HepG2 (cell line): Measurements from ENCODE around the gene PPP1R9B. TPM values are rescaled to one million over a fixed set of nuclear protein-coding genes. Genes with fewer than 3 reads are reported as not detected.

Source experiments
- ATAC-seq: fragments of 200-7000 bp; cut with Tn5 transposase; 3 replicates; pipeline ENCODE4 v1.9.1; 2020; ENCODE audit warnings: mild to moderate bottlenecking, moderate library complexity
- BruUV-seq: library from RNA; stranded (reverse); fragments of 400-500 nt; replicated peaks from 2 replicates; lab custom pipeline; 2021; lab: Mats Ljungman, UMichigan
- CTCF ChIA-PET: fragments of 300-600 bp; formaldehyde crosslinking; extraction: SDS; loops from one replicate; lab custom pipeline; 2021; ENCODE audit warnings: low total read pairs, inconsistent platforms, low intra/inter-chr PET ratio; lab: Yijun Ruan, JAX
- POLR2A ChIA-PET: fragments of 350-600 bp; sonication (Branson Sonifier 250); formaldehyde crosslinking; loops from one replicate; lab custom pipeline; 2020; ENCODE audit warnings: antibody characterized with exemption, inconsistent platforms; lab: Yijun Ruan, JAX
- DNase-seq: peaks from one replicate; pipeline ENCODE4 v3.0.0-alpha.2; 2015; ENCODE audit warnings: low spot score
- FAIRE-seq: peaks from 3 replicates; lab custom pipeline; 2011; peaks lifted over from hg19 to GRCh38; lab: Jason Lieb, UNC
- H2AFZ ChIP-seq: one replicate; pipeline ENCODE4 v1.6.1; 2011; ENCODE audit warnings: low read length, inconsistent platforms
- H3K27ac ChIP-seq: fragments of 300-600 bp; 3 replicates; pipeline ENCODE4 v1.8.0; 2011; ENCODE audit warnings: mixed run types, mild to moderate bottlenecking, mixed read lengths, low read length, inconsistent platforms; ENCODE audit not compliant: insufficient read depth; ENCODE audit errors: extremely low read length
- H3K27me3 ChIP-seq, 2 experiments: fragments of 200-600 bp in 1 of 2; 2 replicates in 1 of 2; 3 replicates in 1 of 2; pipeline versions ENCODE4 v1.6.0 to v1.8.0; 2011; ENCODE audit warnings: low read length in 2 of 2, mild to moderate bottlenecking in 2 of 2, moderate library complexity in 2 of 2, inconsistent platforms in 1 of 2; ENCODE audit not compliant: insufficient read depth in 2 of 2, control insufficient read depth in 1 of 2
- H3K36me3 ChIP-seq, 2 experiments: fragments of 200-600 bp in 1 of 2; replicated peaks in 1 of 2; 2 replicates in 1 of 2; 3 replicates in 1 of 2; pipeline versions ENCODE4 v1.5.1 to v1.8.0; 2011; ENCODE audit warnings: low read length in 2 of 2, inconsistent platforms in 1 of 2; ENCODE audit not compliant: insufficient read depth in 2 of 2, control insufficient read depth in 1 of 2
- H3K4me1 ChIP-seq: 2 replicates; pipeline ENCODE4 v1.5.1; 2012; ENCODE audit warnings: low read length, inconsistent platforms; ENCODE audit not compliant: insufficient read depth
- H3K4me2 ChIP-seq: 2 replicates; pipeline ENCODE4 v1.6.0; 2011; ENCODE audit warnings: low read depth, low read length, inconsistent platforms
- H3K4me3 ChIP-seq, 3 experiments: fragments of 200-600 bp in 1 of 3; sonication (generic), shearing (Covaris generic) in 1 of 3; replicated peaks in 1 of 3; 2 replicates each; pipeline ENCODE4 v1.5.1; 2011 to 2016; ENCODE audit warnings: low read length in 3 of 3, inconsistent platforms in 2 of 3, low read depth in 2 of 3, mild to moderate bottlenecking in 2 of 3, control low read depth in 1 of 3, mixed read lengths in 1 of 3; ENCODE audit not compliant: insufficient read depth in 1 of 3
- H3K79me2 ChIP-seq: one replicate; pipeline ENCODE4 v1.6.1; 2011; ENCODE audit warnings: low read length, inconsistent platforms; ENCODE audit not compliant: insufficient read depth
- H3K9ac ChIP-seq: 2 replicates; pipeline ENCODE4 v1.6.0; 2011; ENCODE audit warnings: mild to moderate bottlenecking, low read depth, low read length, inconsistent platforms; ENCODE audit not compliant: insufficient read depth
- H3K9me3 ChIP-seq: 2 replicates; pipeline ENCODE4 v1.5.1; 2012; ENCODE audit warnings: mild to moderate bottlenecking, low read length
- H4K20me1 ChIP-seq: 2 replicates; pipeline ENCODE4 v1.6.0; 2011; ENCODE audit warnings: inconsistent platforms, mild to moderate bottlenecking, low read length, moderate library complexity; ENCODE audit not compliant: insufficient read depth
- GABPA ChIP-seq, 2 experiments: IDR thresholded peaks; 2 replicates each; pipeline ENCODE4 v1.6.1; 2011 to 2016; ENCODE audit warnings: low read depth in 2 of 2, low read length in 1 of 2, missing biosample characterization in 1 of 2, missing genetic modification characterization in 1 of 2
- HOXA3 ChIP-seq: sonication (generic); formaldehyde crosslinking; IDR thresholded peaks from 2 replicates; pipeline ENCODE4 v1.5.0; 2020; ENCODE audit warnings: missing genetic modification reagents
- PTBP1 ChIP-seq: fragments of 200-400 bp; formaldehyde crosslinking; IDR thresholded peaks from 2 replicates; pipeline ENCODE4 v1.6.1; 2018; ENCODE audit warnings: low read length, low read depth; ENCODE audit not compliant: poor library complexity, severe bottlenecking
- SP4 ChIP-seq: sonication (generic); formaldehyde crosslinking; IDR thresholded peaks from 2 replicates; pipeline ENCODE4 v1.8.1; 2023; ENCODE audit warnings: mild to moderate bottlenecking, missing genetic modification reagents
- ZBTB7A ChIP-seq: sonication (generic); formaldehyde crosslinking; IDR thresholded peaks from 2 replicates; pipeline ENCODE4 v1.8.0; 2022; ENCODE audit warnings: mild to moderate bottlenecking, missing genetic modification reagents
- ZNF24 ChIP-seq: fragments of 450-650 bp; IDR thresholded peaks from 2 replicates; pipeline ENCODE4 v1.6.1; 2017; ENCODE audit warnings: antibody characterized with exemption, mild to moderate bottlenecking
- WGBS: methylation state at CpG from one replicate; pipeline ENCODE4 v1.1.6; 2017; ENCODE audit warnings: low lambda C conversion rate; 5-methylcytosine and 5-hydroxymethylcytosine counted together
- in situ Hi-C: cut with HindIII; loops from 2 replicates; pipeline ENCODE4 v1.10.0; 2017; ENCODE audit warnings: low pct_unique_long_range_greater_than_20kb; ENCODE audit not compliant: extremely low pct_ligation_motif_present
- intact Hi-C: fragments of 100-400 bp; cut with micrococcal nuclease; formaldehyde crosslinking; loops from one replicate; pipeline ENCODE4 v1.10.0; 2022; ENCODE audit not compliant: unreplicated experiment
- polyA plus RNA-seq, 8 experiments: library from polyadenylated mRNA; depleted of rRNA in 3 of 8; stranded (reverse) in 7 of 8; unstranded in 1 of 8; fragments of >200 nt; fragmentation: Illumina TruSeq in 4 of 8; extraction: Trizol in 4 of 8; gene quantifications; 2 replicates each; pipeline versions ENCODE4 v1.2.1 to v1.2.3, GENCODE V29; 2011 to 2016; ENCODE audit warnings: low read depth in 4 of 8, missing spikeins in 1 of 8, mixed read lengths in 1 of 8; ENCODE audit not compliant: insufficient read depth in 1 of 8
- total RNA-seq, 5 experiments: library from RNA; depleted of rRNA; stranded (reverse); fragments of >200 nt; fragmentation: Illumina TruSeq; extraction: Trizol; gene quantifications; 2 replicates each; pipeline ENCODE4 v1.2.3, GENCODE V29; 2016; ENCODE audit warnings: low read depth in 1 of 5
- TF ChIP-seq, protein P1 (sequence below): sonication (generic); formaldehyde crosslinking; IDR thresholded peaks from 2 replicates; pipeline ENCODE4 v1.4.0; 2020; ENCODE audit warnings: missing genetic modification reagents
- TF ChIP-seq, protein P2 (sequence below): sonication (generic); formaldehyde crosslinking; IDR thresholded peaks from 2 replicates; pipeline ENCODE4 v1.5.0; 2020; ENCODE audit warnings: mild to moderate bottlenecking, low read depth, missing genetic modification reagents, borderline replicate concordance
- TF ChIP-seq, protein P3 (sequence below): sonication (generic); formaldehyde crosslinking; IDR thresholded peaks from 2 replicates; pipeline ENCODE4 v1.4.0; 2020; ENCODE audit warnings: missing genetic modification reagents
- TF ChIP-seq, protein P4 (sequence below): sonication (generic); formaldehyde crosslinking; IDR thresholded peaks from 2 replicates; pipeline ENCODE4 v1.4.0; 2020; ENCODE audit warnings: mild to moderate bottlenecking, missing genetic modification reagents
- TF ChIP-seq, protein P5 (sequence below): sonication (generic); formaldehyde crosslinking; conservative IDR thresholded peaks from 2 replicates; pipeline ENCODE4 v1.5.0; 2020; ENCODE audit warnings: missing genetic modification reagents
- TF ChIP-seq, protein P6 (sequence below): sonication (generic); formaldehyde crosslinking; IDR thresholded peaks from 2 replicates; pipeline ENCODE4 v1.8.0; 2022; ENCODE audit warnings: mild to moderate bottlenecking, missing genetic modification reagents

The PPP1R9B gene
- total and polyA plus RNA-seq, 2 of the 13 experiments (the other 11 are each of a cell fraction or from before 2014, with no cell fraction given): 9.4 to 15.8 TPM

DNA sequence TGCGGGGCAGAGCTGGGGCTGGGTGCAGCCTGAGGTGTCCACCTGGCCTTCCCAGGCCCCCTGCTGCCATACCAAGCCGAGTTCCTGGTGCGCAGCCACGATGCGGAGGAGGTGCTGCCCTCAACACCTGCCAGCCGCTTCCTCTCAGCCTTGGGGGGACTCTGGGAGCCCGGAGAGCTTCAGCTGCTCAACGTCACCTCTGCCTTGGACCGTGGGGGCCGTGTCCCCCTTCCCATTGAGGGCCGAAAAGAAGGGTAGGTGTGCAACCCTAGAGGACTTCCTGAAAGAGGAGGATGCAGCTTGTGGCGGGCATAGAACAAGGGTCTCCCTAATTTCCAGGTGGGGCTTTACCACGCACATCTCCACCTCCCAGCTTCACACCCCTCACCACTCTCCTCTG lies 17.8 kb upstream of the PPP1R9B start (continued):
- TF ChIP-seq, protein P1, sequence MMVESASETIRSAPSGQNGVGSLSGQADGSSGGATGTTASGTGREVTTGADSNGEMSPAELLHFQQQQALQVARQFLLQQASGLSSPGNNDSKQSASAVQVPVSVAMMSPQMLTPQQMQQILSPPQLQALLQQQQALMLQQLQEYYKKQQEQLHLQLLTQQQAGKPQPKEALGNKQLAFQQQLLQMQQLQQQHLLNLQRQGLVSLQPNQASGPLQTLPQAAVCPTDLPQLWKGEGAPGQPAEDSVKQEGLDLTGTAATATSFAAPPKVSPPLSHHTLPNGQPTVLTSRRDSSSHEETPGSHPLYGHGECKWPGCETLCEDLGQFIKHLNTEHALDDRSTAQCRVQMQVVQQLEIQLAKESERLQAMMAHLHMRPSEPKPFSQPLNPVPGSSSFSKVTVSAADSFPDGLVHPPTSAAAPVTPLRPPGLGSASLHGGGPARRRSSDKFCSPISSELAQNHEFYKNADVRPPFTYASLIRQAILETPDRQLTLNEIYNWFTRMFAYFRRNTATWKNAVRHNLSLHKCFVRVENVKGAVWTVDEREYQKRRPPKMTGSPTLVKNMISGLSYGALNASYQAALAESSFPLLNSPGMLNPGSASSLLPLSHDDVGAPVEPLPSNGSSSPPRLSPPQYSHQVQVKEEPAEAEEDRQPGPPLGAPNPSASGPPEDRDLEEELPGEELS (CRISPR knock-in tag): no peak
- TF ChIP-seq ZBTB7A (CRISPR knock-in tag) (no peak), SP4 (CRISPR knock-in tag) (no peak), HOXA3 (no peak), PTBP1 (no peak)
- TF ChIP-seq, protein P2, sequence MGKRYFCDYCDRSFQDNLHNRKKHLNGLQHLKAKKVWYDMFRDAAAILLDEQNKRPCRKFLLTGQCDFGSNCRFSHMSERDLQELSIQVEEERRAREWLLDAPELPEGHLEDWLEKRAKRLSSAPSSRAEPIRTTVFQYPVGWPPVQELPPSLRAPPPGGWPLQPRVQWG (CRISPR knock-in tag): no peak
- TF ChIP-seq, protein P3, sequence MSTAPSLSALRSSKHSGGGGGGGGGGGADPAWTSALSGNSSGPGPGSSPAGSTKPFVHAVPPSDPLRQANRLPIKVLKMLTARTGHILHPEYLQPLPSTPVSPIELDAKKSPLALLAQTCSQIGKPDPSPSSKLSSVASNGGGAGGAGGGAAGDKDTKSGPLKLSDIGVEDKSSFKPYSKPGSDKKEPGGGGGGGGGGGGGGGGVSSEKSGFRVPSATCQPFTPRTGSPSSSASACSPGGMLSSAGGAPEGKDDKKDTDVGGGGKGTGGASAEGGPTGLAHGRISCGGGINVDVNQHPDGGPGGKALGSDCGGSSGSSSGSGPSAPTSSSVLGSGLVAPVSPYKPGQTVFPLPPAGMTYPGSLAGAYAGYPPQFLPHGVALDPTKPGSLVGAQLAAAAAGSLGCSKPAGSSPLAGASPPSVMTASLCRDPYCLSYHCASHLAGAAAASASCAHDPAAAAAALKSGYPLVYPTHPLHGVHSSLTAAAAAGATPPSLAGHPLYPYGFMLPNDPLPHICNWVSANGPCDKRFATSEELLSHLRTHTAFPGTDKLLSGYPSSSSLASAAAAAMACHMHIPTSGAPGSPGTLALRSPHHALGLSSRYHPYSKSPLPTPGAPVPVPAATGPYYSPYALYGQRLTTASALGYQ (CRISPR knock-in tag): no peak

DNA sequence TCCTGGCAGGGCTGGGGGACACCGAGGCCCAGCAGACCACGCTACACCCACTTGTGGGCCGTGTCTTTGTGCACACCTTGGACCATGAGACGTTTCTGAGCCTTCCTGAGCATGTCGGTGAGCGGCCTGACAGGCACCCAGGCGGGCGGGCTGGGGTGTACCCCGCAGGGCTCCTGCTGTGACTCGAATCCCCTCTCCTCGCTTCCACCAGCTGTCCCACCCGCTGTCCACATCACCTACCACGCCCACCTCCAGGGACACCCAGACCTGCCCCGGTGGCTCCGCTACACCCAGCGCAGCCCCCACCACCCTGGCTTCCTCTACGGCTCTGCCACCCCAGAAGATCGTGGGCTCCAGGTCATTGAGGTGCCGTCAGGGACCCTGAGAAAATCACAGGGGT lies 16.9 kb upstream of the PPP1R9B start:
- 46% methylated on average over 10 of the region's 19 CpGs for WGBS
- no peaks in the 10 kb centered on the region for H3K36me3 ChIP-seq
- peaks cover 15% of the 10 kb centered on the region for H3K4me1 ChIP-seq
- H3K9me3 ChIP-seq: no peaks in the 10 kb centered on the region
- no peak overlapping the region for H3K9ac ChIP-seq
- no peak overlapping the region for H3K4me2 ChIP-seq
- DNase-seq: no peak
- no peak for FAIRE-seq
- intact Hi-C loops: no loop called here
- H4K20me1 ChIP-seq: no peaks in the 10 kb centered on the region
- no peaks in the 10 kb centered on the region for H3K79me2 ChIP-seq
- no TSS peak for BruUV-seq
- no peak for ATAC-seq
- H3K27me3 ChIP-seq: peaks cover 11 to 50% of the 10 kb centered on the region in 2 experiments; a peak in 3 of 5 replicates
- POLR2A ChIA-PET: no interaction called here
- no peak overlapping the region for H3K27ac ChIP-seq
- in situ Hi-C loops: no loop called here
- no peak overlapping the region for H3K4me3 ChIP-seq
- CTCF ChIA-PET: interaction anchor here (0.7 to 4.0 kb wide), 3 partner anchors 30 to 51 kb away, joined by 3 to 36 read pairs (median 3); no protein-coding TSS in a partner anchor
- no peak overlapping the region for H2AFZ ChIP-seq
- no peak for TF ChIP-seq GABPA (IDR thresholded peaks at IDR 0.05; ENCODE audit: low read depth, low read length)
- TF ChIP-seq GABPA (CRISPR knock-in tag; IDR thresholded peaks at IDR 0.05; ENCODE audit: low read depth): no peak
- TF ChIP-seq, protein P4, sequence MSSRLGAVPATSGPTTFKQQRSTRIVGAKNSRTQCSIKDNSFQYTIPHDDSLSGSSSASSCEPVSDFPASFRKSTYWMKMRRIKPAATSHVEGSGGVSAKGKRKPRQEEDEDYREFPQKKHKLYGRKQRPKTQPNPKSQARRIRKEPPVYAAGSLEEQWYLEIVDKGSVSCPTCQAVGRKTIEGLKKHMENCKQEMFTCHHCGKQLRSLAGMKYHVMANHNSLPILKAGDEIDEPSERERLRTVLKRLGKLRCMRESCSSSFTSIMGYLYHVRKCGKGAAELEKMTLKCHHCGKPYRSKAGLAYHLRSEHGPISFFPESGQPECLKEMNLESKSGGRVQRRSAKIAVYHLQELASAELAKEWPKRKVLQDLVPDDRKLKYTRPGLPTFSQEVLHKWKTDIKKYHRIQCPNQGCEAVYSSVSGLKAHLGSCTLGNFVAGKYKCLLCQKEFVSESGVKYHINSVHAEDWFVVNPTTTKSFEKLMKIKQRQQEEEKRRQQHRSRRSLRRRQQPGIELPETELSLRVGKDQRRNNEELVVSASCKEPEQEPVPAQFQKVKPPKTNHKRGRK (CRISPR knock-in tag): no peak
- TF ChIP-seq, protein P5, sequence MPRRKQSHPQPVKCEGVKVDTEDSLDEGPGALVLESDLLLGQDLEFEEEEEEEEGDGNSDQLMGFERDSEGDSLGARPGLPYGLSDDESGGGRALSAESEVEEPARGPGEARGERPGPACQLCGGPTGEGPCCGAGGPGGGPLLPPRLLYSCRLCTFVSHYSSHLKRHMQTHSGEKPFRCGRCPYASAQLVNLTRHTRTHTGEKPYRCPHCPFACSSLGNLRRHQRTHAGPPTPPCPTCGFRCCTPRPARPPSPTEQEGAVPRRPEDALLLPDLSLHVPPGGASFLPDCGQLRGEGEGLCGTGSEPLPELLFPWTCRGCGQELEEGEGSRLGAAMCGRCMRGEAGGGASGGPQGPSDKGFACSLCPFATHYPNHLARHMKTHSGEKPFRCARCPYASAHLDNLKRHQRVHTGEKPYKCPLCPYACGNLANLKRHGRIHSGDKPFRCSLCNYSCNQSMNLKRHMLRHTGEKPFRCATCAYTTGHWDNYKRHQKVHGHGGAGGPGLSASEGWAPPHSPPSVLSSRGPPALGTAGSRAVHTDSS: no peak
- TF ChIP-seq, protein P6, sequence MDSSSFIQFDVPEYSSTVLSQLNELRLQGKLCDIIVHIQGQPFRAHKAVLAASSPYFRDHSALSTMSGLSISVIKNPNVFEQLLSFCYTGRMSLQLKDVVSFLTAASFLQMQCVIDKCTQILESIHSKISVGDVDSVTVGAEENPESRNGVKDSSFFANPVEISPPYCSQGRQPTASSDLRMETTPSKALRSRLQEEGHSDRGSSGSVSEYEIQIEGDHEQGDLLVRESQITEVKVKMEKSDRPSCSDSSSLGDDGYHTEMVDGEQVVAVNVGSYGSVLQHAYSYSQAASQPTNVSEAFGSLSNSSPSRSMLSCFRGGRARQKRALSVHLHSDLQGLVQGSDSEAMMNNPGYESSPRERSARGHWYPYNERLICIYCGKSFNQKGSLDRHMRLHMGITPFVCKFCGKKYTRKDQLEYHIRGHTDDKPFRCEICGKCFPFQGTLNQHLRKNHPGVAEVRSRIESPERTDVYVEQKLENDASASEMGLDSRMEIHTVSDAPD (CRISPR knock-in tag): no peak
- TF ChIP-seq ZNF24: no peak
